Measurements from ENCODE around the gene ETFA.

The ETFA gene

DNA sequence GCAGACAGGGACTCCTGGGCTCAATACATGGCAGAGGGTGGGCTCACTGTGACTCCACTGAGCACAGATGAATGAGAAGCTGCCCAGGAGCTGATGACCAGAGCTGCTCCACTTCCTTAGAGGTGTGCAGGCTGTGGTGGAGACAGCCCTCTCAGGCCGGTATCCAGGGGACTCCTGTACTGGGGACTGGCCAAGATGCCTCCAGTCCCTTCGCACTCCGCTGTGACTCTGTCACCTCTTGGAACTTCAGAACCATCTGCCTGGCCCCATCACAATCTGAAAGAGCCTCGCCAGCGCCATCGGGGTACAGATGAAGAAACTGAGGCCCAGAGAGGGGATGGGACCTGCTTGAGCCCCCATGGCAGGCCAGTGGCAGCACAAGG, 111.2 kb downstream of the ETFA start:
- TF ChIP-seq, protein P1, sequence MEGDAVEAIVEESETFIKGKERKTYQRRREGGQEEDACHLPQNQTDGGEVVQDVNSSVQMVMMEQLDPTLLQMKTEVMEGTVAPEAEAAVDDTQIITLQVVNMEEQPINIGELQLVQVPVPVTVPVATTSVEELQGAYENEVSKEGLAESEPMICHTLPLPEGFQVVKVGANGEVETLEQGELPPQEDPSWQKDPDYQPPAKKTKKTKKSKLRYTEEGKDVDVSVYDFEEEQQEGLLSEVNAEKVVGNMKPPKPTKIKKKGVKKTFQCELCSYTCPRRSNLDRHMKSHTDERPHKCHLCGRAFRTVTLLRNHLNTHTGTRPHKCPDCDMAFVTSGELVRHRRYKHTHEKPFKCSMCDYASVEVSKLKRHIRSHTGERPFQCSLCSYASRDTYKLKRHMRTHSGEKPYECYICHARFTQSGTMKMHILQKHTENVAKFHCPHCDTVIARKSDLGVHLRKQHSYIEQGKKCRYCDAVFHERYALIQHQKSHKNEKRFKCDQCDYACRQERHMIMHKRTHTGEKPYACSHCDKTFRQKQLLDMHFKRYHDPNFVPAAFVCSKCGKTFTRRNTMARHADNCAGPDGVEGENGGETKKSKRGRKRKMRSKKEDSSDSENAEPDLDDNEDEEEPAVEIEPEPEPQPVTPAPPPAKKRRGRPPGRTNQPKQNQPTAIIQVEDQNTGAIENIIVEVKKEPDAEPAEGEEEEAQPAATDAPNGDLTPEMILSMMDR (IDR thresholded peaks at IDR 0.05; ENCODE audit: insufficient read depth, low read length, poor library complexity, severe bottlenecking): no peak
- no peak for DNase-seq (ENCODE audit: extremely low read depth, insufficient read length)
- Histone ChIP-seq H3K27me3 (replicated peaks; ENCODE audit: control insufficient read depth, insufficient read depth, low read length) (no peaks in the 10 kb centered on the region), H3K36me3 (ENCODE audit: control insufficient read depth, insufficient read depth, low read length) (peaks cover 5% of the 10 kb centered on the region; the same call in 1 of the 2 replicates), H3K4me3 (replicated peaks; ENCODE audit: low read depth, low read length) (no peak overlapping the region)

DNA sequence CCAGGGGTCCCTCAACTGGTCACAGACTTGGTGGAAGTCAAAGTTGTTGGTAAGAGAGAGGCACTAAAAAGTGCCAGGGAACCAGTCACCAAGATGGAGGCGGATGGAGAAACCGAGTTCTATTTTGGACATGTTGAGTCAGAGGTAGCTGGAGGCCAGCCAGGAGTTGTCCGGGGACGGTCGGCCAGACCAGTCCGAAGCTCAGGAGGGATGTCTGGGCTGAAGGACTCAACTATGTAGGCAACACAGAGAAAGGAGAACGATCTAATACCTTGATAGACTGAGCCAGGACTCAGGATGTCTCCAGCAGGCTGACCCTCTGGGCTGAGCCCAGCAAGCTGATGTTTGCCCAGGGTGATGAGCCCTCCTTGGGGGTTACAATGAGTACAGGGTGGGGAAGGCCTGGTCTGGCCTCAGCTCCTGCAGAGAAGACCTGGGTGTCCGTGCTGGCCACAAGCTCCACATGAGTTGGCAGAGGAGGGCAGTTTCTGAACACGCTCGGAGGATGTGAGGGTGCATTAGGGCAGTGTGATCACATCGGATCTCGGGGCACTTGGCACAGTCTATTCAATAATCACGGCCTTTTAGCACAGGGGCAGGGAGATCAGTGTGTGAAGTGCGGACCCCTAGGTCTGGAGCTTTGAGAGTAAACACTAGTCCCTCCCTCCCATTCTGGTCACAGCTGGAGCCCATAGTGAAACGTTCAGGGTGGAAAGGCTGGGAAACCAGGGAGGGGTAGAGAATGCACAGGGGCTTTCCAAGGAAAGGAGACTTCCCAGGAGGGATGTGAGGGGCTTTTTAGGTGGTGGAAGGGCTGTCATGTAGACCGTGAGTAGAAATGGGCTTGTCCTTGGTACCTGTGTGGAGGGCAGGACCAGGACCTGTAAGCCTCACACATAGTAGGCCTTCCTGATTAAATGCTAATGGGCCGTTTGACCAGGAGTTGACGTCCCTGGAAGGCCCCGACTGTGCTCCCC, 111.9 kb downstream of the ETFA start:
- peaks cover 4% of the 10 kb centered on the region; the same call in 1 of the 2 replicates for H3K36me3 ChIP-seq (ENCODE audit: control insufficient read depth, insufficient read depth, low read length)
- TF ChIP-seq, protein P1 (IDR thresholded peaks at IDR 0.05; ENCODE audit: insufficient read depth, low read length, poor library complexity, severe bottlenecking): no peak
- DNase-seq (ENCODE audit: extremely low read depth, insufficient read length): no peak
- H3K4me3 ChIP-seq (replicated peaks; ENCODE audit: low read depth, low read length): no peak overlapping the region
- no peaks in the 10 kb centered on the region for H3K27me3 ChIP-seq (replicated peaks; ENCODE audit: control insufficient read depth, insufficient read depth, low read length)

DNA sequence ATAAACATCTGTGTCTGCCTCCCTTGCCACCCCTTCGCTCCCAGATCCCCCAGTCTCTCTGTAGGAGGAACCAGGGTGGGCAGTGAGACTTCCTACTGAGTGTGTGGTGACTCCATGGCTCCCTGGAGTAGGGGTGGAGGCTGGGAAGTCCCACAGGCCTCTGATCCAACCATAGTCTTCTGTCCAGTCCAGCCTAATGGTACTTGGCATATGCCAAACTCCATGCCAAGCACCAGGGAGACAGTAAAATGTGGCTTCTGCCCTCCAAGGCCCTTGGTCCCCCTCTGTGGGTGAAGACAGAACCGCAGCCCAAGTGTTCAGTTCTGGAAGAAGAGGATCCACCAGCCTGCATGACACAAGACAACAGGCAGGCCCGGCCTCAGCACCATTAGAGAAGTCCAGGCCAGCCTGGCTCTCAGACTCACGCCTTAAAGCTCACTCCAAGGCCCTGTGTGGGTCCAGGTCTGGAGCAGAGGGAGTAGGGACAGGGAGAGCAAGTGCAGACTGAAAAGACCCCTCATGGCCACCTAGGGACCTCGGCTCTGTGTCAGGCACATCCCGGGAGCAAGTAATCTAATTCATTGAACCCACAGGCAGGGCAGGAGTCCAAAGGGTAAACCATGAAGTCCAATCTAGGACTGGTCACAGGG, 112.7 kb downstream of the ETFA start:
- DNase-seq (ENCODE audit: extremely low read depth, insufficient read length): no peak

DNA sequence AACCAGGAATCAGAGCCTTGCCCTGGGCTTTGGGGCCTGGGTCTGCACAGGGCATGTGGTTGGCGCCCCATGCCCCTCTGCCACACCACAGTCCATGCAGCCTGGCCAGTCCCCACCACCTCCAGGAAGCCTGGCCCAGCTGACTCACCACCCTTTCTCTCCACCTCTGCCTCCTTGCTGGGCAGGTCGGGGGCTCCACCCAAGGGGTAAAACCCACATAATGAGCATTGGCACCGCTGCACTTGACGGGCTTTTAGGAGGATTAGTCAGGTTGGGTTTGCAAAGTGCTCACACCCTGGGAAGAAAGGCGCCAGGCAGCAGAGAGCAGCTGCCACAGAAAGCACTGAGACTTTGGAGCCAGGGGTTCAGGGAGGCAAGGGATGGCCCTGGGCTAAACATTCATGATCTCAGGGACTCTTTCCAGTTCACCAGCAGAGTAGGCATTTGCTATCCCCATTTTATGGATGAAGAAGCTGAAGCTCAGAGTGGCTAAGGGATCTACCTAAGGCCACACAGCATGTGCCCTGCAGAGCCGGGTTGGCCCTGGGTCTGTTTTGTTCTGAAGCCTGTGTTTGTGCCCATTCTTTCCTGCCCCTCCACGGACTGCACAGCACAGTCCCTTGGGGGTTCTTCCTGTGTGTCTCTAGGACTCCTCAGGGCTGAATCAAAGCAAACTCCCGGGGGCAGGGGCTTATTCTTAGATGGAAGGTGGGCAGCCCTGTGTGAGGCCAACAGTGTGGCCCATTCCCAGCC, 113.4 kb downstream of the ETFA start:
- TF ChIP-seq, protein P1 (IDR thresholded peaks at IDR 0.05; ENCODE audit: insufficient read depth, low read length, poor library complexity, severe bottlenecking): no peak
- H3K4me3 ChIP-seq (replicated peaks; ENCODE audit: low read depth, low read length): no peak overlapping the region
- no peak for DNase-seq (ENCODE audit: extremely low read depth, insufficient read length)
- peaks cover 3% of the 10 kb centered on the region; the same call in 1 of the 2 replicates for H3K36me3 ChIP-seq (ENCODE audit: control insufficient read depth, insufficient read depth, low read length)
- H3K27me3 ChIP-seq (replicated peaks; ENCODE audit: control insufficient read depth, insufficient read depth, low read length): no peaks in the 10 kb centered on the region

More for the DNA sequence above, 112.7 kb downstream of the ETFA start:
- Histone ChIP-seq H3K36me3 (ENCODE audit: control insufficient read depth, insufficient read depth, low read length) (peaks cover 3% of the 10 kb centered on the region; the same call in 1 of the 2 replicates), H3K4me3 (replicated peaks; ENCODE audit: low read depth, low read length) (no peak overlapping the region), H3K27me3 (replicated peaks; ENCODE audit: control insufficient read depth, insufficient read depth, low read length) (no peaks in the 10 kb centered on the region)
- TF ChIP-seq, protein P1 (IDR thresholded peaks at IDR 0.05; ENCODE audit: insufficient read depth, low read length, poor library complexity, severe bottlenecking): no peak
